HG02642 (cell line): Measurements from ENCODE around the gene GGA2.
"Not testable (repeated sequence)": the region's sequence is repeated elsewhere in the genome, so short reads cannot be mapped to it uniquely, and the experiment has no call there.

Source experiments
- ATAC-seq: cut with Tn5 transposase; IDR thresholded peaks from one replicate; pipeline ENCODE4 v1.9.1; 2021; ENCODE audit warnings: mild to moderate bottlenecking; ENCODE audit not compliant: unreplicated experiment, poor library complexity

Gene GGA2

DNA sequence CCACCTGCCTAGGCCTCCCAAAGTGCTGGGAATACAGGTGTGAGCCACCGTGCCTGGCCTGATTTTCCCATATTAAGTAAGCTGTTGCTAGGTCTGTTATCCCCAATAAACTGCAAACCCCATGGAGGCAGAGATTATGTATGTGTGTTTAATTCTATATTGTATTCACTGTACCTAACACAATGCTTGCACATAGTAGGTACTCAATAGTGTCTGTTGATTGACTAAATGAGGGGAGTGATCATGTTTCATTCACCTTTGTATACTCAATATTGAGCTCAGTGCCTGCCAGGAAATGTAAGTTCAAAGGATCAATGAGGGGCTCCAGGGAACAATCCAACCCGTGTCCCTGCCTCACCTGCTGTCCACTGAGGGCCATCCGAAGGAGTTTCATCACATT is 14.6 kb upstream of the GGA2 start:
- no peak for ATAC-seq

DNA sequence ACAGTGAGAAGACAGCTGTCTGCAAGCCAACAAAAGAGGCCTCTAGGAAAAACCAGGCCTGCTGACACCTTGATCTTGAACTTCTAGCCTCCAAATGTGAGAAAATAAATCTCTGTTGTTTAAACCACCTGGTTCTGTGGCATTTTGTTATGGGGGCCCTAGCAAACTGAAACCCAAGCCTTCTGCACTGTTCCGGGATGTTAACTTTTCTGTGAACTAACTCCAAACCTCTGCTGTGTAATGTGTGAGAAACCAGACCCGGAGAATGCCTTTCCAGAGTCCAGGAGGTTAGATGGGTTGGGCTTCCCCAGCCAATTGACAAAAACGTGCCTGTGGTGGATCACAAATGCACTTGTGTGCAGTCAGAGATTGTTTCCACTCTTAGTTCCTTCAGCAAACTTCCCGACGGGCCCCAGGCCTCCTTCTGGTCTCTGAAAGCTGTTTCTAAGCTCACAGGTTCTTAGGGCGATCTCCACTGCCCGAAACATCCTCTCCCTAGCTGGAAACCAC is 13.6 kb upstream of the GGA2 start:
- ATAC-seq: no peak

DNA sequence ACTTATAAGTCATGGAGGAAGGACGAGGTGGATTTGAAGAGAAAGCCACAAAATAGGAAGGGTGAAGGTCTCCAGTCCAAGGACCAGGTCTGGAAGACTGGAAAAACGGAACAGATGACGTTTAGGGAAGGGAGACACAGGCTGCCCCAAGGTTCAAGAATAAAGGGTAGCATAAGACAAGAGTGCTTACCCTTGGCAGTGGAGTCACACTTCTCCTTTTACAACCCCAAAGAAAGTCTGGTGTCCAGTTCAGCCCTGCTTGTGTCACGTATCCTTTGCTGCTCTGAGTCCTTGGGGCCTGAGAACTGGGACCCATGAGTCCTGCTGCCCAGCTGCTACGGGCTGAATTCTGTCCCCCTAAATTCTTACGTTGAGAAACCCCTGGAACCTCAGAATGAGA is 13.0 kb upstream of the GGA2 start:
- ATAC-seq: no peak

DNA sequence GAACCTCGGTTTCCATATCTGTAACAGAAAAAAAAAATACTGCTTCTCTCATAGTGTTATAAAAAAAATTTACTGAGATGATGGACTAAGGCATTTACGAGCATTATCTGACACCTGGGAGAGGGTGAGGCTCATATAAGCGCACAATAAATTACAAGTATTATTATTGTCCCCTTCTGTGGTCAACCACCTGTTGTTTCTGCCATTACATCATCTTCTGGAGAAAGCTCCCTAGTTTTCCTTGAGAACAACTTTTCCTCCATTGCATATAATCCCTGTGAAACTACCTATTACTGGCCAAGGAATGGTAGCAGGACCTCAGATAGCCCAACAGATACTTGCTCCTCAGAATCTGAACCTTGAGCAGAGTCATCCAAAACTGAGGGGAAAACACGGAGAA is 11.7 kb upstream of the GGA2 start:
- no peak for ATAC-seq

DNA sequence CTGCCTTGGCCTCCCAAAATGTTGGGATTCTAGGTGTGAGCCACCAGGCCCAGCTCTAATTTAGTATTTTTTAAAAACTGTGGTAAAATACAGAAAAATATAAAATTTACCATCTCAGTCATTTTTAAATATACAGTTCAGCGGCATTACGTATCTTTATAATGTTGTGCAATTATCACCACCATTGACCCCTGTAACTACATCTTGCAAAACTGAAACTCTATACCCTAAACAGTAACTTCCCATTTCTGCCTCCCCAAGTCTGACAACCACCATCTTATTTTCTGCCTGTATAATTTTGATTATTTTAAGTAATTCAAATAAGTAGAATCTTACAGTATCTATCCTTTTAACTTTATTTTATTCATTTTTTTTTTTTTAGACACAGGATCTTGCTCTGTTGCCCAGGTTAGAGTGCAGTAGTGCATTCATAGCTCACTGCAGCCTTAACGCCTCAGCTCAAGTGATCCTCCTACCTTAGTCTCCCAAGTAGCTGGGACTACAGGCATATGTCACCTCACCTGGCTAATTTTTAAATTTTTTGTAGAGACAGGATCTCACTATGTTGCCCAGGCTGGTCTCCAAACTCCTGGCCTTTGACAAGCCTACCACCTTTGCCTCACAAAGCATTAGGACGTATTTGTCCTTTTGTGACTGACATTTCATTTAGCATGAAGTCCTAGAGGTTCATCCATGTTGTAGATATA is 10.9 kb upstream of the GGA2 start:
- ATAC-seq: no peak

DNA sequence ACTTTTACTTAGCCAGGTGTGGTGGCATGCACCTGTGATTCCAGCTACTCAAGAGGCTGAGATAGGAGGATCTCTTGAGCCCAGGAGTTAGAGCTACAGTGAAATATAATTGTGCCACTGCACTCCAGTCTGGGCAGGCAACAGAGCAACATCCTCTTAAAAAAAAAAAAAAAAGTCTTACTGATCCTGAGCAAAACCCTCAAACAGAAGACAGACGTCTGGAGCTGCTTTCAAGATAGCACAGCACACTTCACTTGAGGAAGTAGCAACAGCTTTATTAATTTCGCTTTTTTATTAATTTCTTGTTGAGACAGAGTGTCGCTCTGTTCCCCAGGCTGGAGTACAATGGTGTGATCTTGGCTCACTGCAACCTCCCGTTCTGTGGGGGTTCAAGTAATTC is 10.2 kb upstream of the GGA2 start:
- ATAC-seq: no peak

DNA sequence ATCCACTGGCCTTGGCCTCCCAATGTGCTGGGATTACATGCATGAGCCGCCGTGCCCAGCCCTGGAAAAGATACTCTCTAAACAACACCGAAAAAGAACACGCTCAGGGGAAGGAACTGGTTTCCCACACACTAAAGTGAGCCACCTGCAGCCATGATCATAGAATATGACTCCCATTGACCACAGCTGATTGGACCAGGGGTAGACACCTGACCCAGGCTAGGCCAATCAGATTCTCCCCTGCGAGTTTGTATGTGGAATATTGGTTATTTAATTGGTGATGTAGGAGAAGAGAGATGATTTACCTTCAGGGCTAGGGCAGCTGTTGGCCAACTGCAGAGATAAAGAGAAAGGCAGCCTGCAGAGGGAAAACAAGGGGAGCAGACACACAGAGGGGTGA is 9.0 kb upstream of the GGA2 start:
- ATAC-seq: no peak

DNA sequence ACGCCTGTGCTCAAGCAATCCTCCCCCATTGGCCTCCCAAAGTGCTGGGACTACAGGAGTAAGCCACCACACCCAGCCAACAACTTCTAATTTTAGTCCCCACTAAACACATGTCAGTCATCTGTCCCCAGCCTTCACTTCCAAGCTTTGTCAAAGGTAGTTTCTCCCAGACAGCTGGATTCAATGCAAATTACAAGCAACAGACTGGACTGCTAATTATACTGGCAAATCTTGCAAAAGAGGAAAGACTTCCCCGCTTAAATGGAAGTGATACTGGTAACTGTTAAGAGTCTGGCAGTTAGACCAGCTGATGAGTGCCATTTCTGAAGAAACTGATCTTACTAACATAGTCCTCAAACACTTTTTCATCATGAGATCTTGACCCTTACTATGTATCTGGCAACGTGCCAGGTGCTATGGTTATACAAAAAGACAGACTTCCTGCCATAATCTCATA is 8.2 kb upstream of the GGA2 start:
- no peak for ATAC-seq

DNA sequence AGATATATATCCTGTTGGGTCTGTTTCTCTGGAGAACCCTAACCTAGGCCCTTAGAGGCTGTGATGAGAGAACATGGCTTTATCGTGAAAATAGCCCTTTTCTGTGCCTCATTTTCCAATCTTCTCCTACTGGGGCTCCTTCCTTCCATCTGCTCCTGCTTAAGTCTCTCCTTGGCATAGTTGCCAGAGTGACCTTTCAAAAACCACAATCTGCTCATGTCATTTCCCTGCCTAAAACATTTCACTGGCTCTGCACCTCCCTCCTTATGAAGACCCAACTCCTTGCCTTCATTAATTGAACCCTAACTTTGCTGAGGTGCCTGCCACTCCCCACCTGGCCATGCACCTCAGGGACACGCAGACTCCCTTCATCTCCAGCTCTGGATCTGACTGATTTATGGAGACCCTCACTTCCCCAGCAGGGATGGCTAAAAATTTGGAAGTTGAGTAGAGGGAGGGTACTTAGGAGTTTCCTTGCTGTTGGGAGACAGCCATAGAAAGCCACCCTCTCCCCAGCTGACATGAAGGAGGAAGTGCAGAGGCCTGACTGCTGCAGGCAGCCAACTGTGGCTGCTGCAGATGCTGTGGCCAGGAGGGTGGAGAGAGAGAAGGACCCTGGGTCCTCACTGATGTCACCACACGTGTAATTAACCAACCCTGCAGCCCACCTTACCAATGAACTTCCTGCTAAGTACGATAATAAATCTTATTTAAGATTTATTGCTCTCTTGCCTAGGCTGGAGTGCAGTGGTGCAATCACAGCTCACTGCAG is 6.3 kb upstream of the GGA2 start:
- ATAC-seq: no peak

DNA sequence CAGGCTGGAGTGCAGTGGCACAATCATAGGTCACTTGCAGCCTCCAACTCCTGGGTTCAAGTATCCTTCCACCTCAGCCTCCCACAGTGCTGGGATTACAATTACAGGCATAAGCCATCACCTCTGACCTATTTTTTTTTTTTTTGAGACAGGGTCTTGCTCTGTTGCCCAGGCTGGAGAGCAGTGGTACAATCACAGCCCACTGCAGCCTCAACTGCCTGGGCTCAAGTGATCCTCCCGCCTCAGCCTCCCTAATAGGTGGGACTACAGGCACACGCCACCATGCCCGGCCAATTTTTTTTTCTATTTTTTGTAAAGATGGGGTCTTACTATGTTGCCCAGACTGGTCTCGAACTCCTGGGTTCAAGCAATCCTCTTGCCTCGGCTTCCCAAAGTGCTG is 5.6 kb upstream of the GGA2 start:
- ATAC-seq: no peak

DNA sequence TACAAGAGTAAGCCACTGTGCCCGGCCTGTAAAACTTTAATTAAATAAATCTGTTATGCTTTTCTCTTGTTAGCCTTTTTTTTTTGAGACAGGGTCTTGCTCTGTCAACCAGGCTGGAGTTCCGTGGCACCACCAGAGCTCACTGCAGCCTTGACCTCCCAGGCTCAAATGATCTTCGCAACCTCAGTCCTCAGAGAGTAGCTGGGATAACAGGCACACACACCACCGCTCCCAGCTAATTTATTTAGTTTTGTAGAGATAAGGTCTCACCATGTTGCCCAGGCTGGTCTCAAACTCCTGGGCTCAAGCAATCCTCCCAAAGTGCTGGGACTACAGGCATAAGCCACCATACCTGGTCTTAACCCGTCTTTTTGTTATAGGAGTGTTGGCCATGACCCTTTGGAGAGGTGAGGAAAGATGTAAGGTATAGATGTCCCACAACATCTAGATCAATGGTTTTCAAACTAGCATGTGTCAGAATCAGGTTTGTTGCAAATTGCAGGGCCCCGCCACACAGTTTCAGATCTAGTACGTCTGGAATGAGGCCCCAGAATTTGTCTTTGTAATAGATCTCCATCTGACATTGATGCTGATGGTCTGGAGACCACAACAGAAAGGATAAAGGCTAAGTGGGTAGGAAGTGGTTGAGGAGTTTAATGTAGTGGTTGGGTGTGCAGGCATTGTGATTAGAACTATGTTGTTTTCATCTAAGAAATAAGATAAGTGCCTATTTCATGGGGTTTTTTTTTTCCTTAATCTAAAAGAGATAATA is 4.3 kb upstream of the GGA2 start:
- no peak for ATAC-seq

DNA sequence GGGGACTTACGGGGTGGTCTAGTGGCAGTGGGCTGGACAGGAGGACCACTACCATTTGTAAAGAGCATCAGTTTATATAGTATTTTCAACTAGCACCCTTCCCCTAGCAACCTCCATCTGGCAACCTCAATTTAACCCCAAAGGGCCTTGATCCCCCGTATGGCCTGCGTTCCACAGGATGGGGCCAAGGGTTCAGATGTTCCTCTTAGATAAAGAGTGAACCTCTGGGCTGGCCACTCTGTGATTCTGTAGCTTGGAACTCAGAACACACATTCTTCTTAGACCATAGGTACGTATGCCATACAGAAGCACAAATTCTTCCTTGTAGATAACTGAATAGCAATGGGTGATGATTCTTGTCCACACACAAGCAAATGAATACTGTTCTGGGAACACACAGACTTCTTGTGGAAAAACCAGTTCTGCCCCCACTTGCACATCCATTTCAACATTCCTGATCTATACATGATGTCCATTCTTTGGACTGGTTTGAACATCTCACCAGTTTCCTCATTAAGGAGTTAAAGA is 1.9 kb upstream of the GGA2 start:
- ATAC-seq: no peak

DNA sequence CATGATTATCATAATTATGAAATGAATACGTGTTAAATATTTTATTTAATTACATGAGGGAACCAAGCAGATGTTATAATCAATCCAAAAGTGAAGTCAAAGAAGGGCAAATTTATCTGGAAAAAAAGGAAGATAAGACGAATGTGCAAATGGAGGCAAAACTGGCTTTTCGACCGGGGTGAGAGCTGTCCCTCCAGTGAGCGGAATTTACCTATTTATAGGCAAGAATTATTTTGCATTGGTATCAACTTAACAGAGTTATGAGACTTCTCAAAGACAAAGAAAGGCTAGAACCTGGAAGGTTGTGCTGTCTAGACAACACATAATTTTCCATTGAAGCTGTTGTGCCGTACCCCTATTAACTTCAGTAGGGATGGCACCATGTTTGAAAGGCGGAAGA is 1.4 kb upstream of the GGA2 start:
- no peak for ATAC-seq

DNA sequence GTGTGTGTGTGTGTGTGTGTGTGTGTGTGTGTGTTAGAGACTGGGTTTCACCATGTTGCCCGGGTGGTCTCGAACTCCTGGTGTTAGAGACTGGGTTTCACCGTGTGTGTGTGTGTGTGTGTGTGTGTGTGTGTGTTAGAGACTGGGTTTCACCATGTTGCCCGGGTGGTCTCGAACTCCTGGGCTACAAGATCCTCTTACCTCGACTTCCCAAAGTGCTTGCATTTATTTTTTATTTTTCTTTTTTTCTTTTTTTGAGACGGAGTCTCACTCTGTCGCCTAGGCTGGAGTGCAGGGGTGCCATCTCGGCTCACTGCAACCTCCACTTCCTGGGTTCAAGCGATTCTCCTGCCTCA is 599 bp upstream of the GGA2 start:
- not testable (repeated sequence) for ATAC-seq

DNA sequence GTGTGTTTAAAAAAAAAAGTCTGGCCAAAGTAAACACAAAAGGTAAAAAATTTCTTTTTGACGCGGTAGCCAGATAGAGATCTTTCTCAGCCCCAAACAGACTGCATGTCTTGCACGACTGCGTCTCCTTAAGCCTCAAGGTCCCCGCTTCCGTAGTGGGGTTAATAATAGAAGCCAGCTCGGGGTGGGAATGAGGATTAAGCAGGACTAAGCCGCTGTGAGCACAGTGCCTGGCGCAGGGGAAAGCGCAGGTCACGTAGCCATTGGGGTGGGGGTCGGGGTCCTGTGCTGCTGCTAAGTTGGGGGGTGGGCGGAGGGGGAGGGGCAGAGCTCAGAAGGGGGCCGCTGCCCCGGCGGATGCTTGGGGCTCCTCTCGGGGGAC is 521 bp downstream of the GGA2 start:
- peak; percentile 5 for ATAC-seq

DNA sequence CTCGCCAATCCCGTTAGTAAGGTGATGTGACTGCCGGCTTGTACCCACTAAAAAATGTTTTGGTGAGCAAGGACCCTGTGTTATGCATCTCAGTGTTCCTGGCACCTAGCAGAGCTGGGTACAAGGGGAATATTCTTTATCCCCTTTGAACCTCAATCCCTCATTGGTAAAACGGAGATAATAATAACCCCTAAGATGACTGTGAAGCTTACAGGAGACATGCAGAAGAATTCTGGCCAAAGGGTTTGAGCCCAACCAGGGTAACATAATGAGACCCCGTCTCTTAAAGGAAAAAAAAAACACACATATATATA is 896 bp downstream of the GGA2 start:
- ATAC-seq: no peak

DNA sequence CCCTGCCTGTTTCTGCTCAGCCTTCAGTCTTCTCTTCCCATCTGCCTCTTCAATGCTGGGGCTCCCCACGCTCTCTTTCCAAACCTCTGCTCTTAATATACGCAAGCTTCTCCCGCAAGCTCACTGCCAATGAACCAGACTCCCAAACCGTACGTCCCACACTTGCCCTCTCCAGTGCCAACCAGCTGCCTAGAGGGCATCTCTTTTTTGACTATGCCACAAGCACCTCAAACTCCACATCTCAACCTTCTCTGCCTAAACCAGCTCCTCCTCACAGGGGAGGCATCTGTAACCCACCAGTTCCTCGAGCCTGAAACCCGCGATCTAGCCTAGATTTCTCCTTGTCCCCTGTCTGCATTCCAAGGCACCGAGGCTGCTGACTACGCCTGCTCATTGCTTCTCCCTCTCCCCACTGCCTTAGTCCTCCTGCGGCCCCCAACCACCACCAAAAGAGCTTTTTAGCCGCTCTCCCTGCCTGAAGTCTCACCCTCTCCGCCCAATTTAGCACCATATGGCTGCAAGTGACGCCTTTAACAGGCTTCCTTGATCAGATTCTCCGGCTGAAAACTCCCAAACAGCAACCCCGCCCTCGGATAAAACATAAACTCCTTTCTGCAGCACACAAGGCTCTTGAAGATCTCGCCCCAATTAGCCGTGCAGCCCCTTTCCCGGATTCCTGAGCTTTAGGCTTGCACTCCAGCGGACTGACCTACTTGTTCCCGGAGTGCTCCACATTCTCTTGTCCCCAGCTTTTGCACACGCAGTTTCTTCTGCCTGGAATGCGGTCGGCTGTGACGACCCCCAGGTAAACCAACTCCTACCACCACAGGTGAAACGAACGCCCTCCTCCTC is 1.5 kb downstream of the GGA2 start:
- ATAC-seq: no peak

DNA sequence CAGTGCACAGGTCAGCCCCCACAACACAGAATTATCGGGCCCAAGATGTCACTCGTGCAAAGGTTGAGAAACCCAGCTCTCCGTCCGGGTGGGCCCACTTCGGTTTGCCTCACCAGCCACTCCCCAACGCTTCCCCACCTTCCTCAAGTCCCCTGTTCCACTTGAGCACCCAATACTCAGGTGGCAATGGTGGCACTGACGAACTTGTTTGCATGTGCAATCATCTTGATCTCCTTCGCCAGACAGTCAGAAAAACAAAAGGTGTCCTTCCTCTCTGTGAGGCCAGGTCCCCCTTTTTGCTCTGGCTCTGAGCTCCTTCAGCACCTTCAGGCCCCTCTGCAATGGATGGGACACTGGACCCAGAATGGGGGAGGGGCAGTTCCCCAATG is 3.7 kb downstream of the GGA2 start:
- ATAC-seq: no peak

DNA sequence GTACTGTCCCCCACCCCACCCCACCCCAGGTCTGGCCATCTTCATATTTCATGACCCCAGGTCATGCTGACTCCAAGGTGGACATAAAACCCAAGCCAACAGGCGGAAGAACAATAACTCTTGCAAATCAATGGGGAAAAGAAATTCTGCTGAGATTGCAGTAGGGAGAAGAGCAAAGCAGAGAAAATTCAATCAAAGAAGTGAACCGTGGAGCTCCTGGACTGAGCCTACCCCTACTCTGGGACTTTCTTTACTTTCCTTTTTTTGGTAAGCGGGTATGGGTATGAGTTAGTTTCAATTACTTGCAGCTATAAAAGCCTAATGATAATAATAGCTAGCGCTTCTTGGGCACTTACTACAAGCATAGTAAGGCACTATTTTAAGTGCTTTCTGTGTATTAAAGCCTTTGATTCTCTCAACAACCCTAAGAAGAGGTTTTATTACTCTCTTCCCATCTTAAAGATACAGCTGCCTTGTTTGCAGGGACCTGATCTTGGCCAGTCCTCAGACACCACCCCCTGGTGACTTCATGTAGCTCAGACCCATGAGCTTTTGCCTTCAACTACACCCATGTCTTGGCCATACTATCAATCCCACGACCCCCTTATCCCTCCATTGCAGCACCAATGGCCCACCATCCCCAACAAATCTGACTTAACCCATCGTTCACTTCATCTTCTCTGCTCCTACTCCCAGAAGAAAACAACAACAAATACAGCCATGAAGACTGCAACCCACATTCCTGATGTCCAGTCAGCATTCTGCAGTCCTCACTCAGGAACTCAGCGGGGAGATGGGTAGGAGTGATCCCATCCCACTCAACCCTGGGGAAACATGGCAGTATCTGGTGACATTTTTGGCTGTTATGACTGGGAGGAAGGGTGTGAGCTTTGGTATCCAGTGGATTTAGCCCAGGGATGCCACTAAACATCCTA is 4.4 kb downstream of the GGA2 start:
- ATAC-seq: no peak
